ENCODE results near the gene ACOX3.

Gene ACOX3

DNA sequence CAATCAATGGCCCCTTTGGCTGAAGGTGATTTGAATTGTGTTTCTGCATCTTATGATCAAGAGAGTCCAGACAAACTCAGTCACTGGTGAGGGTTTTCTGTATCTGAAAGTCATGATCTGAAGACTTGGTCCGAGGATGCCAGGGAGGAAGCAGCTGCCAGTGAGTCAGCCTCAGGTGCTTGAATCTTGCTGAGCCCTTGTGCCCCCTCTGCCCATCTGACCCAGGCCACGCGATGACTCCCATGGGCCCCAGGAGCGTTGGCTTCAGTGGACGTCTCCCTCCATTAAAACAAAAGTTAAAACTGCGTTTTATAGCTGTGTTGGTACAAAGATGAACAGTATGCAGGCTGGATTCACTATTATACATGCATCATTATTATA is 109.0 kb downstream of the ACOX3 start:
- no peak for DNase-seq

DNA sequence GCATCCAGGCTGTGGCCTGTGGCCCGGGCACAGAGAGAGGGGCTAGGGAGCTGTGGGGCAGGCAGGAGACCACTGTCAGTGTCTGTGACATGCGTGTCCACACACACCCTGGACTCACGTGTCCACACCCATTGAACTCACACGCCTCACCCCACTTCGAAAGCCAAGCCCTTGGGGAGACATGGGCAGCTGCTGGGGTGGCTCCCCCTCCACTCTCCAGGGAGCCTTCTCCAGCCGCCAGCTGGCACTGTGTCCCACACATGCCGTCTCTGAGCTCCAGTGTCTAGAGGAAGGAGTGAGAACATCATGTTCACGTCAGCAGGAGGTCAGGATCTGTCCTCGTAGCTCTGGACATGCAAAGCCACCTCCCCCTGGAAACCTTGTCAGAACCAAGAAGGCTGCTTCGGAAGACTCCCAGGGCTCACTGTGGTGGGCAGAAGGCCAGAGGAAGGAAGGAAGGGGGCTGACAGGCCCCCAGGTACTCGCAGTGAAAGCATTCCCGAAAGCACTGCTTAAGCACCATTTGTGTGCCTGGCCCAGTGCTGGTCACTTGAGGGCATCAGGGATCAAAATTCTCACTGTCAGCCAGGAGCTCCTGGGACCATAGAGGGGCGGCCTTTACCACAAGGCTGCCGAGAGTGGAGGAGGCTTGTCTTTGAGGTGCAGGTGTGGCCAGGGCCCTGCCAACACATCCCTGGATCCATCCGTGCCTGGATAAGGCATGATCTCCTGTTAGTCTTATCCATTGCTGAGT is 109.5 kb downstream of the ACOX3 start:
- DNase-seq = no peak

- DNase-seq = no peak
These were observed 110.4 kb downstream of the ACOX3 start for GRCh38 chr4:8329859-8330761.

- no peak for DNase-seq
These were observed 111.0 kb downstream of the ACOX3 start for GRCh38 chr4:8329560-8329858.

GRCh38 chr4:8328866-8329559 is 111.5 kb downstream of the ACOX3 start:
- DNase-seq = no peak

DNA sequence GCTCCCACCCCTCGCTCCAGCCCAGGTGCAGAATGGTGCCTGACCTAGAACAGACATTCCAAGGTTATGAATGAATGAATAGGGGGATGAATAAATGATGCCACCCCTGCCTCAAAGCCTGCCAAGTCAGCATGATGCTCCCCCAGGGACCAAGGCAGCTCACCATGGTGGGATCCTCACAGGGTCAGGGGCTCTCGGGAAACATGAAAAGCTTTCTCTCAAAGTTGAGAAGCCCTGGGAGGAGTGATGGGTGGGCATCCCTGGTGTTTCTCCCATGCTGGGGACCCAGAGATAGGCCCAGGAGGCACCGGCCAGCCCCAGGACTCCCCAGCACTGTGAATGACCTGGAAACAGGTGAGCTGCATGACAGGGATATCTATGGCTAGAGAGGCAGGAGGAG is 112.1 kb downstream of the ACOX3 start:
- DNase-seq = no peak

- no peak for DNase-seq
These were observed 114.3 kb downstream of the ACOX3 start for GRCh38 chr4:8326206-8326605.

DNA sequence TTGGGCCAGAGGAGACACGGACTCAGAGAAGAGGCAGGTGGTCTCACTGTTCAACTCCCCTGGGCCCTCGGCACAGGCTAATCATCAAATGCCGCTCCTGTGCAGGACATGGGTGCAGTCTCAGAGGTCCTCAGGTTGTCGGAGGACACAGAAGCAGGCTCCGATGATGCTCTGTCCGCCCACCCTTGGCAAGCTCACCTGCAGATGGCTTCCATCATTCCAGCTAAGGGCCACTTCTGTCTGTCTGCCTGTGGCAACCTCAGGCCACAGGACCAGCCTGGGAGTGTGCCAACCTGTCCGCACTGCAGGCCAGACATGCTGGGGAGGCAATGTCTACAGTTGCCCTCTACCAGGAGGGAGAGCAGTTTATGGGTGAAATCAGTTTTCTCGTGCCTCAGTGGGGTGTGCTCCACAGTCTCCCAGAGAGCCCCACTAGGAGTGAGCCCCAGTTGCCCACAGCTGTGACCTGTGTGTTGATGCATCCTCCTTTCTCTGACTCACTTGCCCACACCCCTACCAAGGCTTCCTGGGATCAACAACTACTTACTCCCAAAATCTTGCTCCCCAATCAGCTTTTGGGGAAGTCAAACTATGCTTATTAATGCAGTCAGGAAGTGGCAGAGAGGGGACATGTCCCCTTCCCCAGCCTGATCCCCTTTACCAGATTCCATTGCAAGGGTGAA is 115.1 kb downstream of the ACOX3 start:
- DNase-seq = peak; percentile 18

DNA sequence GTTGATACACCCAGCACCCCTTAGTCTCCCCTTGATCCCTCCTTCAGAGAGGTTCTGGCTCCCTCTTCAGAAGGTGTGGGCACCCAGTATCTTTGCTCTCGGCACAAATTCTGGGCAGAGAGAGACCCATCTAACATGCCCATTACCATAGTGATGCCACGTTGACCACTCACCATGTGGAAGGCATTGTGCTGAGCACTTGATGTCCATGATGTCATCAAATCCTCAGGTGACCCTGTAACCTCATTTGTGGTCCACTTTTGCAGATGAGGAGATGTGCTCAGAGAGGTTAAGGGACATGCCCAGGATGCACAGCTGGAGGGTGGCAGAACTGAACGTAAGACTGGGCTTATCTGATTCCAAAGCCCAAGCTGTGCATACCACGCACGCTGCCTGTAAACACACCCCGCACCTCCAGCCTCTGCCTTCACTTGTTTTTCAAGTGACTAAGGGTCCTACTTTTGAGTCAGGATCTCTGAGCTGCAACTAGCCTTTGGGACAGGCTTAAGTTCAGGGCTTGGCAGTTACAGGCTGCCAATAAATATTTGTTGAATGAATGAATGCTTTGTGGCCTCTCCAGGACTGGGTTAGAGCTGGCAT is 115.8 kb downstream of the ACOX3 start:
- DNase-seq = peak; percentile 8

DNA sequence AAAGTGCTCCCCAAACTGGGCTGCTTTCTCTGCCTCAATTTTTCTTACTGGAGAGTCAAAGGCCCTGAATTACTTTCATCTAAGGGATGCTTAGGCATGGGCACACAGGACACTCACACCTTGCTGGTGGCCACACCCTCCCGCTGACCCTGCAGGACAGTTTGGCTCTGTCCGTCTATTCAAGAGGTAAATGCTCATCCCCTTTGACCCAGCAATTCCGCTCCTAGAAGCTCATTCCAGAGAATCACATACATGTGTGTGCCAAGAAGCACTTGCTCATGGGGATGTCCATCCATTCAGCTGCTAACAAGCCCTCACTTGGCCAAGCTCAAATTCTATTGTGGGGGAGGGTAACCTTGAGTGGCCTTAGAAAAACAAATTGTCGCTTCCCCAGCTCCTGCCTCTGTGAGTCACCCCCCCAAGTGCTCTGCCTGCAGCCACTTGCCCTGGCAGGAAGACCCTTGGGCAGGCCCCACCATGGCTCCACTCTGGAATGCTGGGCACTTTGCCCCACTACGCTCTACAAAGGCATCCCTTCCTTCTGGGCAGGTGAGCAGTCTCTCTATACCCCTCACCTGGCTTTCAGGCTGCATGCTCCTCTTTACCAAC is 116.5 kb downstream of the ACOX3 start:
- DNase-seq = peak; percentile 13

DNA sequence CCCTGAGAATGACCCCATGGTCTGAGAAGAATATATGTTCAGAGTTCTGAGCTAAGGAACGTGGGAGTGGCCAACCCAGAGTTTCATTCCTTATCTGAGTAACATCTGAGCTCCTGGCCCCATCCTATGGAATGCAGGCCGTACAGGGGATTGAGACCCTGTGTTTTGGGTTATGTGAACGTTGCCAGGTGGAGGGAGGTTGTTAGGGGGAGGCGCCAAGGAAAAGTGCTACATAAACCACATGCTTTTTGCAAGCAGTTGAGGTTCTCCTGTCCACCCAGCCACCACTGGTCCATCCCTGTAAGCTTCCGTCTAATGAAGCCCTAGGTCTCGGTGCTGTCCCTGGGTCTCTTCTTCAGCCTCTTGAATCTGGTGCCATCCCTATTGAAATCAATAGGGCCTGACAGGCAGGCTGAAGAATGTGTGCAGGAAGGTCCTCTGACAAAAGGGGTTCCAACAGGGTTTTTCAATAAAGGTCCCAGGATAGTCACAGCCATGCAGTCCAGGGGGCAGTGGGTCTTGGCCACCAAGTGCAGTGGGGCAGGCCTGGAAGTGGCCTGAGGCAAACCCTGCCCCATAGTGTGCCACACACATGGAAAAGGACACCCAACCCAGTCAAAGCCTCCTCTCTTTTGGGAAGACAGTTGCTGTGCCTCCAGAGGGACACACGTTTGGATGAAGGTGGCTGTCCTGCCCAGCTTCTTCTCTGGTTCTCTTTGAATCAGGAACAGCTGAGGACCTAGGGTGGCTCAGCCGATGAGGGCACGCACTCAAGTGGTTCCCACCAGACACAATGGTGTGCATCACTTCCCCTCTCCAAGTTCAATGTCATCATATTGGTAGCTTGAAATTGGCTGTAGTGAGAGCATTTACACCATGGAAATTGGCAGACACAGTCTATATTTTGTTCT is 117.5 kb downstream of the ACOX3 start:
- peak; percentile 3 for DNase-seq

DNA sequence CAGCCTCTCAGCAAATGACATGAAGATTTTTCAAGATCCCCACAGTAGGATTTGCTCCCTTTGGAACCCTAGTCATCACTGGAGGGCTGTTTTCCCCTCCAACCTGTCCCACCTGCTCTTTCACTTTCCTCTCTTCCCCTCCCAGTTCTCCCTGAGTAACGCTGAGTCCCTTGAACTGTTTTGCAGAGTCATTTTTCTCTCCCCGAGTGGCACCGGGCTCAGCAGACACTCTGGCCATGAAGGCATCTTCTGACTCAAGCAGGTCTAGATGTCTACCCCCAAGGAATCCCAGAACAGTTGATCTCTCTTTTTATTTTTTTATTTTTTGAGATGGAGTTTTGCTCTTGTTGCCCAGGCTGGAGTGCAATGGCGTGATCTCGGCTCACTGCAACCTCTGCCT is 118.8 kb downstream of the ACOX3 start:
- DNase-seq = no peak

- DNase-seq = no peak
These were observed 119.3 kb downstream of the ACOX3 start for GRCh38 chr4:8321220-8321619.

- peak; percentile 20 for DNase-seq
These were observed 120.2 kb downstream of the ACOX3 start for GRCh38 chr4:8320386-8320750.

DNA sequence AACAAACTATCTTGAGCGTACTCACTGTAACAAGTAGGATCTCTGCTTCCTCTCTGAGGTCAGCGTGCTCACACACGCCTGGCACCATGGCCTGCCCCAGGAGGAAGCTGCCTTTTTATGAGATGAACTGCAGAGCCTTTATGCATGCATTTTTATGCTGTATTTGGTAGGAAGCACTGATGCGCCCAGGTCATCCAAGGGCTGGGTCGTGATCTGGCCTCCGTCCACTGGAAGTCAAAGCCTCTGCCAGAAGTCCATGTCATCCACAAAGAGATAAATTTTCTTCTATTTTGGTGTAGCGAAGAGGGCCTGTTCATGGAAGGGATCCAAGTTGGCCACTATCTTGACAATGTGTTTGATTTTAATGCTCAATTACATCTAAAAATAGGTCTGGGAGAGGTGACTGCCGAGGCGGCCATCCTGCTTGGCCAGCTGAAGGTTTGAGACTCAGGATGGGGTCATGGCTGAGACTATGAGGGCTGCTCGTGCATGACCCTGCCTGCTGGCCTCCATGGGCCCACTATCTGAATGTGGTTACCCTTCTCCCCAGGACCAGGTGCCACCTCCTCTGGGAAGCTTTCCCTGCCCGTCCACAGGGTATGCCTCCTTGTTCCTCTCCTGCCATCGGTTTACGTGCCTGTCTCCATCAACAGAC is 120.7 kb downstream of the ACOX3 start:
- peak; percentile 10 for DNase-seq

DNA sequence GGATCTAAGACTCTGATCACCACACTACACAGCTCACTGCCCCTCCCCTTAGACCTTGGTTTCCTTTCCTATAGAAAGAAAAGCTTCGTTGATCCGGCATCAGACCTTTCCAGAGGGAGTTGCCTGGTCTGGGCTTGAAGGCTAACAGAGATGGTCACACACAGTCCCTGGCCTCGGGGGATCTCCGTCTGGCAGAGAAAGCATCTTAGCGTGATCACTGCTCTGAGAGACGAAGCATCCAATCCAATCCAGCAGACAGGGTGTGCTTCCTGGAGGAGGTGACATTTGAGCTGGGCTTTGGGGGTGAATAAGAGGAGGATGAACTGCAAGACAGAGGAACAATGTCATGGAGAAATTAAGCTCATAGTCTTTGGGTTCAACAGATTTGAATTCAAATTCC is 121.5 kb downstream of the ACOX3 start:
- DNase-seq = peak; percentile 13

GRCh38 chr4:8318509-8318908 is 122.0 kb downstream of the ACOX3 start:
- DNase-seq = peak; percentile 8

DNA sequence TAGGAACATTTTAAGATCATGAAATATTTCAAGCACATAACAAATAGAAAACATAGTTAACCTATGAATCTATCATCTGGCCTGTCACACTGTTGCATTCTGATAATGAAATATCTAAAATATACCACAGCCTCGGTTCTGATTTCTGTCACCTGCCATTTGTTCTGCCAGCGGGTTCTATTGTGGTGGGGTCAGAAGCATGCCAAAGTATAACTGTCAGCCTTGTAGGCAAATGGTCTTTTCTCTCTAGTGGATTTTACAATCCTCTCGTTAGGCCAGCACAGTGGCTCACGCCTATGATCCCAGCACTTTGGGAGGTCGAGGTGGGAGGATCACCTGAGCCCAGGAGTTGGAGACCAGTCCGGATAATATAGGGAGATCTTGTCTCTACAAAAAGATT is 123.0 kb downstream of the ACOX3 start:
- no peak for DNase-seq

DNA sequence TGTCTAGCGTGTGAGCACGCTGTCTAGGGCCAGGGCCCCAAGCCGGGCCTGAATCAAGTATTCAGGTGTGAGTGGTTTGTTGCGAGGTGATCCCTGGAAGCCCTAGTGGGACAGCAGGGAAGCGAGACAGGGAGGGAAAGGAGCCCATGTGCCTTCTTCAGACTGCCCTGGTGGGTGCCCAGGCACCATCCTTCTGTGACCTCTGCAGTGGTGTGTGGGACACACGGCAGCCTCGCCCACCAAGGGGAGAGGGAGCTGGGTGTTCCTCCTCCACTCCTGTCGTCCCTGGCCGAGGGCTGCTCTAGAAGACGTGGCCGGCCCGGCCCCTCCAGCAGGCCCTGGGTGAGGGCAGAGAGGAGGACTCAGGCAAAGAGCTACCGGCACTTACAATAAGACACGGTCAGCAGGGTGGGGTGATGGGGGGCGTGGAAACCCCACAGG is 123.6 kb downstream of the ACOX3 start:
- DNase-seq = peak; percentile 13
